Astrocyte (in vitro differentiated cells and primary cell): ENCODE results near the gene NPHS1.

ENCODE experiments used
- EZH2 ChIP-seq: IDR thresholded peaks from 2 replicates; pipeline ENCODE4 v1.6.1; 2012; ENCODE audit warnings: mild to moderate bottlenecking, low read length, inconsistent platforms; ENCODE audit not compliant: insufficient read depth
- TF ChIP-seq, protein P1 (sequence below): IDR thresholded peaks from 2 replicates; pipeline ENCODE4 v1.5.1; 2011; ENCODE audit warnings: low read depth, mild to moderate bottlenecking, inconsistent platforms, low read length, moderate library complexity; ENCODE audit not compliant: insufficient read depth

DNA sequence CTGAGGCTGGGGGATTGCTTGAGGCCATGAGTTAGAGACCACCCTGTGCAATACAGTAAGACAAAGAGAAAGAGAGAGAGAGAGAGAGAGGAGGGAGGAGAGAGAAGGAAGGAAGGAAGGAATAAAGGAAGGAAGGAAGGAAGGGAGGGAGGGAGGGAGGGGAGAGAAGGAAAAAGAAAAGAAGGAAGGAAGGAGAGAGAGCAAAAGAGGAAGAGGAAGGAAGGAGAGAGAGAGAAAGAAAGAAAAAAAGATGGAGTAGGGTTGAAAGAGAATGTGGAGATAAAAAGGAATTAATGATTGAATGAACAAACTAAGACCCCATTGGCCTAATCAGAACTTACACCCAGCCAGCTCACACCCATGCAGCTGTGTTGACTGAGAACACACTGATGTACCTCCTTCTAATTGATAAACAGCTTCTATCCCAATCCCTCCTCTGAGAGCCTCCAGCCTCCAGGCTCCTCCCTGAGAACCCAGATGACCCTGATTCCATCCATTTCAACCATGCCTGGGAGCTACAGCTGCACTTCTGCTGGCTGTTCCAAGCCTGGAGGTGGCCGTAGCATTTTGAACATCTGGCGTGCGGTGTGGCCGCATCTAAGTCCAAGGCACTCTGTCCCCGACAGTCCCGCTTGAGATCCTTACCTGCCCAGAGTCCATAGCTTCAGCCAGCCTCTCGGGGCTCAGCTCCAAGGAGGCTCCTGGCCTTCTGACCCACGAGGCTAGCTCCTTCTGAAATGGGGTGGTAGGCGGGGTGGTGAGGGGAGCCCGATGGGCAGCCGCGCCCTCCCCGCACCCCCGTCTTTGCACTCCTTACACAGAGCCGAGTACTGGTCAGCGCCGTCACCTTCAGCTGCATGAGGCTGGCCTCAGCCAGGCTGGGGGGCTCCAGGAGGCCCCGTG is 40.7 kb downstream of the NPHS1 start:
- TF ChIP-seq, protein P1, sequence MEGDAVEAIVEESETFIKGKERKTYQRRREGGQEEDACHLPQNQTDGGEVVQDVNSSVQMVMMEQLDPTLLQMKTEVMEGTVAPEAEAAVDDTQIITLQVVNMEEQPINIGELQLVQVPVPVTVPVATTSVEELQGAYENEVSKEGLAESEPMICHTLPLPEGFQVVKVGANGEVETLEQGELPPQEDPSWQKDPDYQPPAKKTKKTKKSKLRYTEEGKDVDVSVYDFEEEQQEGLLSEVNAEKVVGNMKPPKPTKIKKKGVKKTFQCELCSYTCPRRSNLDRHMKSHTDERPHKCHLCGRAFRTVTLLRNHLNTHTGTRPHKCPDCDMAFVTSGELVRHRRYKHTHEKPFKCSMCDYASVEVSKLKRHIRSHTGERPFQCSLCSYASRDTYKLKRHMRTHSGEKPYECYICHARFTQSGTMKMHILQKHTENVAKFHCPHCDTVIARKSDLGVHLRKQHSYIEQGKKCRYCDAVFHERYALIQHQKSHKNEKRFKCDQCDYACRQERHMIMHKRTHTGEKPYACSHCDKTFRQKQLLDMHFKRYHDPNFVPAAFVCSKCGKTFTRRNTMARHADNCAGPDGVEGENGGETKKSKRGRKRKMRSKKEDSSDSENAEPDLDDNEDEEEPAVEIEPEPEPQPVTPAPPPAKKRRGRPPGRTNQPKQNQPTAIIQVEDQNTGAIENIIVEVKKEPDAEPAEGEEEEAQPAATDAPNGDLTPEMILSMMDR = no peak
- no peak for TF ChIP-seq EZH2
